ENCODE measurements around the gene ACACB.

Gene ACACB

GRCh38 chr12:109267361-109267760, 151.0 kb downstream of the ACACB start:
- no peak overlapping the region for H3K4me2 ChIP-seq (ENCODE audit: insufficient read depth, low read length)
- no peaks in the 10 kb centered on the region for H3K79me2 ChIP-seq (ENCODE audit: insufficient read depth, low read length)
- H3K27ac ChIP-seq (ENCODE audit: low read length) = no peak overlapping the region
- H3K9ac ChIP-seq (ENCODE audit: low read depth, low read length) = no peak overlapping the region
- peaks cover 2% of the 10 kb centered on the region for H3K27me3 ChIP-seq (ENCODE audit: insufficient read depth, low read length, poor library complexity)
- no peak for TF ChIP-seq CTCF (IDR thresholded peaks at IDR 0.05; ENCODE audit: borderline replicate concordance, extremely low read depth, low read length, poor library complexity, severe bottlenecking)
- TF ChIP-seq EZH2 (IDR thresholded peaks at IDR 0.05; ENCODE audit: borderline replicate concordance, low read depth, low read length, severe bottlenecking) = no peak
- H3K9me3 ChIP-seq (ENCODE audit: insufficient read depth, low read length, severe bottlenecking) = no peaks in the 10 kb centered on the region
- no peaks in the 10 kb centered on the region; the same call in 1 of the 2 replicates for H4K20me1 ChIP-seq (ENCODE audit: insufficient read depth, low read length)
- no peak for DNase-seq
- no peaks in the 10 kb centered on the region for H3K4me1 ChIP-seq (ENCODE audit: insufficient read depth, low read length)
- no peak for ATAC-seq (ENCODE audit: insufficient read depth, low read depth)
- no peaks in the 10 kb centered on the region for H3K36me3 ChIP-seq (ENCODE audit: insufficient read depth, low read length)
- H2AFZ ChIP-seq (ENCODE audit: low read depth, low read length) = no peak overlapping the region
- H3K4me3 ChIP-seq (ENCODE audit: low read depth in 1 of 2, low read length in 2 of 2) = no peak overlapping the region

- no peak overlapping the region for H2AFZ ChIP-seq (ENCODE audit: low read depth, low read length)
- TF ChIP-seq CTCF (IDR thresholded peaks at IDR 0.05; ENCODE audit: borderline replicate concordance, extremely low read depth, low read length, poor library complexity, severe bottlenecking) = no peak
- no peak for TF ChIP-seq EZH2 (IDR thresholded peaks at IDR 0.05; ENCODE audit: borderline replicate concordance, low read depth, low read length, severe bottlenecking)
- H3K4me1 ChIP-seq (ENCODE audit: insufficient read depth, low read length) = no peaks in the 10 kb centered on the region
- no peak for ATAC-seq (ENCODE audit: insufficient read depth, low read depth)
- no peak for DNase-seq
- no peak overlapping the region for H3K4me2 ChIP-seq (ENCODE audit: insufficient read depth, low read length)
- H3K79me2 ChIP-seq (ENCODE audit: insufficient read depth, low read length) = no peaks in the 10 kb centered on the region
- no peak overlapping the region for H3K4me3 ChIP-seq (ENCODE audit: low read depth in 1 of 2, low read length in 2 of 2)
- H3K27ac ChIP-seq (ENCODE audit: low read length) = no peak overlapping the region
- no peak overlapping the region for H3K9ac ChIP-seq (ENCODE audit: low read depth, low read length)
- H3K27me3 ChIP-seq (ENCODE audit: insufficient read depth, low read length, poor library complexity) = peaks cover 2% of the 10 kb centered on the region
- H3K36me3 ChIP-seq (ENCODE audit: insufficient read depth, low read length) = no peaks in the 10 kb centered on the region
- H3K9me3 ChIP-seq (ENCODE audit: insufficient read depth, low read length, severe bottlenecking) = no peaks in the 10 kb centered on the region
- H4K20me1 ChIP-seq (ENCODE audit: insufficient read depth, low read length) = no peaks in the 10 kb centered on the region; the same call in 1 of the 2 replicates
Measured at GRCh38 chr12:109268896-109269295, 152.5 kb downstream of the ACACB start.

- Histone ChIP-seq H3K9ac (ENCODE audit: low read depth, low read length) (no peak overlapping the region), H3K4me2 (ENCODE audit: insufficient read depth, low read length) (no peak overlapping the region), H3K4me1 (ENCODE audit: insufficient read depth, low read length) (no peaks in the 10 kb centered on the region), H4K20me1 (ENCODE audit: insufficient read depth, low read length) (no peaks in the 10 kb centered on the region; the same call in 1 of the 2 replicates), H3K4me3 (ENCODE audit: low read depth in 1 of 2, low read length in 2 of 2) (no peak overlapping the region), H2AFZ (ENCODE audit: low read depth, low read length) (no peak overlapping the region), H3K36me3 (ENCODE audit: insufficient read depth, low read length) (no peaks in the 10 kb centered on the region), H3K9me3 (ENCODE audit: insufficient read depth, low read length, severe bottlenecking) (no peaks in the 10 kb centered on the region), H3K79me2 (ENCODE audit: insufficient read depth, low read length) (no peaks in the 10 kb centered on the region), H3K27me3 (ENCODE audit: insufficient read depth, low read length, poor library complexity) (peaks cover 2% of the 10 kb centered on the region), H3K27ac (ENCODE audit: low read length) (no peak overlapping the region)
- TF ChIP-seq CTCF (IDR thresholded peaks at IDR 0.05; ENCODE audit: borderline replicate concordance, extremely low read depth, low read length, poor library complexity, severe bottlenecking) (no peak), EZH2 (IDR thresholded peaks at IDR 0.05; ENCODE audit: borderline replicate concordance, low read depth, low read length, severe bottlenecking) (no peak)
- ATAC-seq (ENCODE audit: insufficient read depth, low read depth) (no peak), DNase-seq (no peak)
Measured at GRCh38 chr12:109269428-109269827, 153.0 kb downstream of the ACACB start.

- DNase-seq (no peak), ATAC-seq (ENCODE audit: insufficient read depth, low read depth) (no peak)
- no peak overlapping the region for H3K4me2 ChIP-seq (ENCODE audit: insufficient read depth, low read length)
- H3K9ac ChIP-seq (ENCODE audit: low read depth, low read length) = no peak overlapping the region
- H3K27me3 ChIP-seq (ENCODE audit: insufficient read depth, low read length, poor library complexity) = peaks cover 2% of the 10 kb centered on the region
- TF ChIP-seq CTCF (IDR thresholded peaks at IDR 0.05; ENCODE audit: borderline replicate concordance, extremely low read depth, low read length, poor library complexity, severe bottlenecking) (no peak), EZH2 (IDR thresholded peaks at IDR 0.05; ENCODE audit: borderline replicate concordance, low read depth, low read length, severe bottlenecking) (no peak)
- no peak overlapping the region for H3K27ac ChIP-seq (ENCODE audit: low read length)
- H3K4me1 ChIP-seq (ENCODE audit: insufficient read depth, low read length) = no peaks in the 10 kb centered on the region
- no peaks in the 10 kb centered on the region for H3K79me2 ChIP-seq (ENCODE audit: insufficient read depth, low read length)
- no peaks in the 10 kb centered on the region for H3K36me3 ChIP-seq (ENCODE audit: insufficient read depth, low read length)
- no peak overlapping the region for H3K4me3 ChIP-seq (ENCODE audit: low read depth in 1 of 2, low read length in 2 of 2)
- H3K9me3 ChIP-seq (ENCODE audit: insufficient read depth, low read length, severe bottlenecking) = no peaks in the 10 kb centered on the region
- H2AFZ ChIP-seq (ENCODE audit: low read depth, low read length) = no peak overlapping the region
- no peaks in the 10 kb centered on the region for H4K20me1 ChIP-seq (ENCODE audit: insufficient read depth, low read length)
Measured at GRCh38 chr12:109270494-109270893, 154.1 kb downstream of the ACACB start.

Measured in DND-41 (cell line).